Sigmoid colon (tissue), 7 donors: Measurements from ENCODE around the gene SRGN. TPM values are rescaled to one million over a fixed set of nuclear protein-coding genes. Genes with fewer than 3 reads are reported as not detected.

Source experiments
- DNase-seq: peaks from one replicate; pipeline ENCODE4 v3.0.0-alpha.2; 2019
- H3K27ac ChIP-seq, 4 donors: fragments of 200-600 bp; sonication (generic); one replicate each; pipeline ENCODE4 v1.5.1; 2016 to 2019; ENCODE audit warnings: mild to moderate bottlenecking in 1 of 4
- H3K27me3 ChIP-seq, 3 donors: fragments of 200-600 bp; sonication (generic); one replicate each; pipeline ENCODE4 v1.5.1; 2019; ENCODE audit warnings: mild to moderate bottlenecking in 1 of 3
- H3K36me3 ChIP-seq, 4 donors: fragments of 200-600 bp; sonication (generic); one replicate each; pipeline ENCODE4 v1.5.1; 2016 to 2019
- H3K4me1 ChIP-seq, 4 donors: fragments of 200-600 bp; sonication (generic); one replicate each; pipeline ENCODE4 v1.5.1; 2017 to 2019
- H3K4me3 ChIP-seq, 4 donors: fragments of 200-600 bp; sonication (generic); one replicate each; pipeline ENCODE4 v1.5.1; 2017 to 2019; ENCODE audit warnings: mild to moderate bottlenecking in 2 of 4, moderate library complexity in 1 of 4
- H3K9me3 ChIP-seq, 4 donors: fragments of 200-600 bp in 3 of 4; sonication (generic) in 3 of 4; one replicate each; pipeline versions ENCODE4 v1.5.1 to v1.6.1; 2013 to 2019
- EP300 ChIP-seq, 4 donors: sonication (generic); formaldehyde crosslinking; IDR thresholded peaks; one replicate each; pipeline ENCODE4 v1.6.1; 2017; ENCODE audit warnings: antibody characterized with exemption in 4 of 4
- POLR2A ChIP-seq, 2 donors: fragments of 450-650 bp; IDR thresholded peaks; one replicate each; pipeline ENCODE4 v1.6.1; 2016; ENCODE audit warnings: antibody characterized with exemption in 2 of 2, mild to moderate bottlenecking in 2 of 2, moderate library complexity in 2 of 2
- POLR2AphosphoS5 ChIP-seq, 4 donors: sonication (generic); formaldehyde crosslinking; IDR thresholded peaks; one replicate each; pipeline ENCODE4 v1.6.1; 2017; ENCODE audit warnings: antibody characterized with exemption in 4 of 4
- WGBS, 2 donors: extraction: QIAGEN DNeasy Blood & Tissue Kit; methylation state at CpG; one replicate each; pipeline ENCODE4 v1.1.7; 2013; 5-methylcytosine and 5-hydroxymethylcytosine counted together
- intact Hi-C: fragments of 100-400 bp; cut with DNase I; formaldehyde crosslinking; loops from one replicate; pipeline ENCODE4 v1.15.1; 2023
- polyA plus RNA-seq, 3 donors: library from polyadenylated mRNA; stranded (reverse); fragments of 200-250 nt; gene quantifications; one replicate each; pipeline ENCODE4 v1.2.3, GENCODE V29; 2013
- total RNA-seq, 4 donors: library from RNA; depleted of rRNA; stranded (reverse); fragments of >200 nt; gene quantifications; one replicate each; pipeline ENCODE4 v1.1.0, GENCODE V29; 2016
- TF ChIP-seq, protein P1 (sequence below), 4 experiments: fragments of 450-650 bp in 3 of 4; fragments of 200-600 bp in 1 of 4; IDR thresholded peaks; one replicate each; pipeline ENCODE4 v1.5.1; 2016 to 2019; ENCODE audit warnings: antibody characterized with exemption in 4 of 4, mild to moderate bottlenecking in 3 of 4, moderate library complexity in 2 of 4
- donor health status: healthy with polysubstance abuse.
- donor health status: Bipolar disorder and iron deficiency.
- donor health status: healthy.

SRGN gene
- total and polyA plus RNA-seq, 7 donors: 28.2 to 140 (median 83.5) TPM

DNA sequence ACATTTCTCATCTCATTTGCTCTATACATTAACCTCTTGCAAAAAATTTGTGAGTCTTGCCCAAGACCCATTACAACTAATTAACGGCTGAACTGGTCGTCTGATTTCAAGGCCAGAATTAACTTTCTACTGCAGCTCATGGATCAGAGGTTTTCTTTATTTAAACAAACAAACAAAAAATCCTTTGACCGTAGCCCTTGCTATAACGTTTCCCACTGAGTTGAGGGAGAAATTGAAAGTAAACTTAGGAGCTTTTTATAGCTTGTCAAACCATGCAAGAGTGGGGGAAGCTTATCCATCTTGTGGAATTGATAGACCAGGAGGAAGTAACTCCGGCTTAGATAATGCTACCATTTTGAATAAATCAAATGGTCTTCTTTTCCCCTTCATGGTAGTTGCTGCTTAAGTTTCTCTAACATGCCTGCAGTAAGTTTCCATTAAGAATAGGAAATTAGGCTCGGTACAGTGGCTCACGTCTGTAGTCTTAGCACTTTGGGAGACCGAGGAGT is 3.3 kb downstream of the SRGN start:
- Histone ChIP-seq H3K36me3 (no peaks in the 10 kb centered on the region), H3K27ac (peak overlapping the region; percentile 6 to 79 (median 67)), H3K9me3 (no peaks in the 10 kb centered on the region), H3K4me1 (no peaks in the 10 kb centered on the region), H3K4me3 (peak overlapping the region in 2 of 4 donors; percentile 17 to 39), H3K27me3 (no peaks in the 10 kb centered on the region)
- intact Hi-C loops: loop anchor here (5.0 kb wide), 1 partner anchor 89 kb away; no protein-coding TSS in a partner anchor
- TF ChIP-seq EP300 (IDR thresholded peaks at IDR 0.05) (no peak), POLR2AphosphoS5 (IDR thresholded peaks at IDR 0.05) (no peak), POLR2A (IDR thresholded peaks at IDR 0.05) (no peak)
- TF ChIP-seq, protein P1, sequence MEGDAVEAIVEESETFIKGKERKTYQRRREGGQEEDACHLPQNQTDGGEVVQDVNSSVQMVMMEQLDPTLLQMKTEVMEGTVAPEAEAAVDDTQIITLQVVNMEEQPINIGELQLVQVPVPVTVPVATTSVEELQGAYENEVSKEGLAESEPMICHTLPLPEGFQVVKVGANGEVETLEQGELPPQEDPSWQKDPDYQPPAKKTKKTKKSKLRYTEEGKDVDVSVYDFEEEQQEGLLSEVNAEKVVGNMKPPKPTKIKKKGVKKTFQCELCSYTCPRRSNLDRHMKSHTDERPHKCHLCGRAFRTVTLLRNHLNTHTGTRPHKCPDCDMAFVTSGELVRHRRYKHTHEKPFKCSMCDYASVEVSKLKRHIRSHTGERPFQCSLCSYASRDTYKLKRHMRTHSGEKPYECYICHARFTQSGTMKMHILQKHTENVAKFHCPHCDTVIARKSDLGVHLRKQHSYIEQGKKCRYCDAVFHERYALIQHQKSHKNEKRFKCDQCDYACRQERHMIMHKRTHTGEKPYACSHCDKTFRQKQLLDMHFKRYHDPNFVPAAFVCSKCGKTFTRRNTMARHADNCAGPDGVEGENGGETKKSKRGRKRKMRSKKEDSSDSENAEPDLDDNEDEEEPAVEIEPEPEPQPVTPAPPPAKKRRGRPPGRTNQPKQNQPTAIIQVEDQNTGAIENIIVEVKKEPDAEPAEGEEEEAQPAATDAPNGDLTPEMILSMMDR (IDR thresholded peaks at IDR 0.05): no peak
- no peak for DNase-seq
- 41 to 48% methylated on average over 8 of the region's 8 CpGs for WGBS, 2 donors

DNA sequence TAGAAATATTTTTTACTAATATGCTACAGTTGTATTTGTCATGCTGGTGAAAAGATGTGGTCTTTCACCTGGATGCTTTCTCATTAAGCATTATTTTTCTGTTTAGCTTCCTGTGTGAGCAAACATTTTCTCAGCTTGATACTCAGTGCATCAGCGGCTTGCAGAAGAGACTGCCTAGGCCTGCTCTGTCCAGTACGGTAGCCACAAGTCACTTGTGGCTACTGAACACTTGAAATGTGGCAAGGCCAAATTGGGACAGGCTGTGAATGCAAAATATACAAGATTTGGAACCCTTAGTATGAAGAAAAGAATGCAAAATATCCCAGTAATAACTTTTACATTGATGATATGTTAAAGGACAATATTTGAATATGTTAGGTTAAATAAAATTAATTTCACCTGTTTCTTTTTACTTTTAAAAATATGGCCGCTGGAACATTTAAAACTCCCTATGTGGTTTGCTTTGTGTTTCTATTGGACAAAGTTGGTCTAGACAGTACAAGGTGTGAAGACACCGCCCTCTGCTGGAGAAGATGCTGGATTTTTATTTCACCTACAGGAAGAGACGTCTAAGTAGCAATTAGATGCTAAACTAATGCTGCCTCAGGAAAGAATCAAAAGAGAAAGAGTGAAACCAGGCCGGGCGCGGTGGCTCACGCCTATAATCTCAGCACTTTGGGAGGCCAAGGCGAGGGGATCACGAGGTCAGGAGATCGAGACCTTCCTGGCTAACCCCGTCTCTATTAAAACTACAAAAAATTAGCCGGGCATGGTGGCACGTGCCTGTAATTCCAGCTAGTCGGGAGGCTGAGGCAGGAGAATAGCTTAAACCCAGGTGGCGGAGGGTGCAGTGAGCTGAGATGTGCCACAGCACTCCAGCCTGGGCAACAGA is 5.3 kb downstream of the SRGN start:
- Histone ChIP-seq H3K9me3 (no peaks in the 10 kb centered on the region), H3K4me1 (no peaks in the 10 kb centered on the region), H3K36me3 (no peaks in the 10 kb centered on the region), H3K4me3 (no peak overlapping the region), H3K27ac (peak overlapping the region in 1 of 4 donors; percentile 16), H3K27me3 (no peaks in the 10 kb centered on the region)
- TF ChIP-seq EP300 (IDR thresholded peaks at IDR 0.05): no peak
- TF ChIP-seq POLR2A (IDR thresholded peaks at IDR 0.05): no peak
- TF ChIP-seq, protein P1 (IDR thresholded peaks at IDR 0.05): peak in 3 of 4 experiments; percentile 61 to 72 (median 71)
- TF ChIP-seq POLR2AphosphoS5 (IDR thresholded peaks at IDR 0.05): no peak
- intact Hi-C loops: loop anchor here (1.0 to 5.0 kb wide), 2 partner anchors 91 to 104 kb away; no protein-coding TSS in a partner anchor
- WGBS, 2 donors: 41 to 55% methylated on average over 17 of the region's 17 CpGs
- DNase-seq: peak; percentile 81

DNA sequence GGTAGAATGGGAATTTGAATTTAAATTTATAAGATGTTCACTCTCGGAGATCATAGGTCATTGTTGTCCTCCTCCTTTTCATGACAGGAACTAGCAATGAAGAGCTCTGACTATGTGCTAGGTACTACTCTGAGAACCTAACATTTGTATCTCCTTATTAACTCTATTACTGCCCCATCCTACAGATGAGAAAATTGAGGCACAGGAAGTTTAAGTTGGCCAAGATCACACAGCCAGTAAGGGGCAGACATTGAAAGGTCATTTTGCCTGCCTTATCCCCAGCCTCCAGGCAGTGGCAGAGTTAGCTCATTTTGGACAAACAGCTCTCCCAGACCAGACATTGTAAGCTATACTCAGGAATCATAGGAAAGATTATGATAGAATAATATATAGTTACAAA is 6.0 kb downstream of the SRGN start:
- H3K4me1 ChIP-seq: no peaks in the 10 kb centered on the region
- TF ChIP-seq, protein P1 (IDR thresholded peaks at IDR 0.05): no peak
- TF ChIP-seq POLR2A (IDR thresholded peaks at IDR 0.05) (no peak), POLR2AphosphoS5 (IDR thresholded peaks at IDR 0.05) (no peak), EP300 (IDR thresholded peaks at IDR 0.05) (no peak)
- no peak overlapping the region for H3K4me3 ChIP-seq
- intact Hi-C loops: loop anchor here (1.0 to 5.0 kb wide), 2 partner anchors 92 to 105 kb away; no protein-coding TSS in a partner anchor
- no peak for DNase-seq
- peak overlapping the region in 1 of 4 donors; percentile 16 for H3K27ac ChIP-seq
- 83 to 87% methylated on average over 1 of the region's 1 CpG for WGBS, 2 donors
- no peaks in the 10 kb centered on the region for H3K27me3 ChIP-seq
- H3K36me3 ChIP-seq: no peaks in the 10 kb centered on the region
- no peaks in the 10 kb centered on the region for H3K9me3 ChIP-seq

DNA sequence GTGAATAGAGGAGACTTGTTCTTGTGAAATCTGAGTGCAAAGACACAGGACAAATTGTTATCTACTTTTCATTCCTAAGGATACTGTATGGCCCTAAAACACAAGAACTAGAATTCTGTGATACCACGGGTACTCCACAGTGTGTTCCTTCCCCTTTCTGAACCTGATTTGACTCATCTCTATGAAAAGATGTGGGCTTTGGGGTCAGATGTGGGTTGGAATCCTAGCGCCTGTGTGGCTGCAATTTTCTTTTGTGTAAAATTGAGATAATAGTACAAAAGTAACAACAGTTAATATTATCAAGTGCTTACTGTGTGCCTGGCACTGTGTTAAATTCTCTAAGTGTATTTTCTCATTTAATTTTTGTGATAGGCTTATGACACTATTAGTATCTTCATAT is 8.1 kb downstream of the SRGN start:
- Histone ChIP-seq H3K9me3 (no peaks in the 10 kb centered on the region), H3K4me3 (no peak overlapping the region), H3K4me1 (no peaks in the 10 kb centered on the region), H3K27me3 (no peaks in the 10 kb centered on the region), H3K36me3 (no peaks in the 10 kb centered on the region), H3K27ac (no peak overlapping the region)
- WGBS, 2 donors: 51 to 76% methylated on average over 2 of the region's 2 CpGs
- TF ChIP-seq, protein P1 (IDR thresholded peaks at IDR 0.05): no peak
- no peak for DNase-seq
- intact Hi-C loops: no loop called here
